OCI-LY1 (cell line): ENCODE data around the gene STX3.

ENCODE experiments used
- EZH2 ChIP-seq: fragments of 200-600 bp; sonication (generic), shearing (Covaris generic); IDR thresholded peaks from 2 replicates; pipeline ENCODE4 v1.8.0; 2017; ENCODE audit warnings: borderline replicate concordance, mixed run types, mild to moderate bottlenecking, antibody characterized with exemption, low read length, moderate library complexity, mixed read lengths
- TF ChIP-seq, protein P1 (sequence below): fragments of 200-600 bp; sonication (generic), shearing (Covaris generic); IDR thresholded peaks from 2 replicates; pipeline ENCODE4 v1.5.1; 2017; ENCODE audit warnings: mild to moderate bottlenecking, antibody characterized with exemption, low read length, moderate library complexity, mixed read lengths

DNA sequence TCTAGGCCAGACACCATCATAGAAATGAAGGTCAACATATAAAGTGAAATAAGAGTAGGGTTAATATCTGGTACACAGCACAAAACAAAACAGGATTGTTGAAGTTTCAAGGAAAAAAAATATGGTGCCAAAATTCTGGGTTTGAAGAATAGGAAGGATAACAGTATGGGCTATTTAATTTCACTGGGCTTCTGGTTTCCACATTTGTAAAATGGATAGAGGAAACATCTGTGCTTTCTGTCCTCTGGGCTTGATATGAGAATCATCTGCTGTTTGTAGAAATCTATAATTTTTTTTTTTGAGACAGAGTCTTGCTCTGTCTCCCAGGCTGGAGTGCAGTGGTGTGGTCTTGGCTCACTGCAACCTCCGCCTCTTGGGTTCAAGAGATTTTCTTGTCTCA is 27.8 kb upstream of the STX3 start:
- TF ChIP-seq, protein P1, sequence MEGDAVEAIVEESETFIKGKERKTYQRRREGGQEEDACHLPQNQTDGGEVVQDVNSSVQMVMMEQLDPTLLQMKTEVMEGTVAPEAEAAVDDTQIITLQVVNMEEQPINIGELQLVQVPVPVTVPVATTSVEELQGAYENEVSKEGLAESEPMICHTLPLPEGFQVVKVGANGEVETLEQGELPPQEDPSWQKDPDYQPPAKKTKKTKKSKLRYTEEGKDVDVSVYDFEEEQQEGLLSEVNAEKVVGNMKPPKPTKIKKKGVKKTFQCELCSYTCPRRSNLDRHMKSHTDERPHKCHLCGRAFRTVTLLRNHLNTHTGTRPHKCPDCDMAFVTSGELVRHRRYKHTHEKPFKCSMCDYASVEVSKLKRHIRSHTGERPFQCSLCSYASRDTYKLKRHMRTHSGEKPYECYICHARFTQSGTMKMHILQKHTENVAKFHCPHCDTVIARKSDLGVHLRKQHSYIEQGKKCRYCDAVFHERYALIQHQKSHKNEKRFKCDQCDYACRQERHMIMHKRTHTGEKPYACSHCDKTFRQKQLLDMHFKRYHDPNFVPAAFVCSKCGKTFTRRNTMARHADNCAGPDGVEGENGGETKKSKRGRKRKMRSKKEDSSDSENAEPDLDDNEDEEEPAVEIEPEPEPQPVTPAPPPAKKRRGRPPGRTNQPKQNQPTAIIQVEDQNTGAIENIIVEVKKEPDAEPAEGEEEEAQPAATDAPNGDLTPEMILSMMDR, result no peak
- TF ChIP-seq EZH2, result no peak
